ENCODE results near the gene DNAJA3.

- TF ChIP-seq ZFP3 (CRISPR knock-in tag; IDR thresholded peaks at IDR 0.05) (no peak), CSRNP3 (CRISPR knock-in tag; IDR thresholded peaks at IDR 0.05) (no peak), PATZ1 (CRISPR knock-in tag; IDR thresholded peaks at IDR 0.05; ENCODE audit: borderline replicate concordance) (no peak), ZC3H10 (CRISPR knock-in tag; IDR thresholded peaks at IDR 0.05) (no peak), OSR1 (CRISPR knock-in tag; IDR thresholded peaks at IDR 0.05) (no peak), PPARA (CRISPR knock-in tag; IDR thresholded peaks at IDR 0.05; ENCODE audit: borderline replicate concordance) (no peak)
Observed at GRCh38 chr16:4465977-4466779, 40.5 kb downstream of the DNAJA3 start.
